IgD-negative memory B cell (primary cell): Measurements from ENCODE around the gene ENPP6. TPM values are rescaled to one million over a fixed set of nuclear protein-coding genes. Genes with fewer than 3 reads are reported as not detected.

ENCODE experiments used
- H3K27ac Mint-ChIP-seq, 3 donors: one replicate each; pipeline ENCODE4 v1.8.0; 2020 to 2022; ENCODE audit warnings: mild to moderate bottlenecking in 3 of 3, mixed read lengths in 3 of 3, moderate library complexity in 1 of 3
- H3K27me3 Mint-ChIP-seq: one replicate; pipeline ENCODE4 v1.8.0; 2021; ENCODE audit warnings: mixed read lengths
- H3K36me3 Mint-ChIP-seq: one replicate; pipeline ENCODE4 v1.8.0; 2020; ENCODE audit warnings: mild to moderate bottlenecking, mixed read lengths
- H3K4me1 Mint-ChIP-seq, 3 donors: one replicate each; pipeline ENCODE4 v1.8.0; 2020 to 2022; ENCODE audit warnings: mixed read lengths in 3 of 3, mild to moderate bottlenecking in 1 of 3
- H3K4me3 Mint-ChIP-seq, 4 donors: one replicate each; pipeline ENCODE4 v1.8.0; 2020 to 2022; ENCODE audit warnings: mild to moderate bottlenecking in 4 of 4, mixed read lengths in 4 of 4, moderate library complexity in 3 of 4
- H3K9me3 Mint-ChIP-seq, 3 donors: one replicate each; pipeline ENCODE4 v1.8.0; 2020 to 2021; ENCODE audit warnings: mixed read lengths in 3 of 3, mild to moderate bottlenecking in 1 of 3
- polyA plus RNA-seq: library from polyadenylated mRNA; unstranded; fragments of 300-500 nt; fragmentation: Illumina TruSeq; gene quantifications from one replicate; pipeline ENCODE4 v1.2.3, GENCODE V29; 2021

Gene ENPP6
- polyA plus RNA-seq, 1 donor from 2014 or later: not detected

- Mint-ChIP-seq H3K9me3 (peaks cover 0 to 2% (median 0%) of the 10 kb centered on the region in 3 donors), H3K4me3 (no peak overlapping the region), H3K27ac (no peak overlapping the region)
Measured at GRCh38 chr4:184188443-184189400, 29.0 kb downstream of the ENPP6 start.

GRCh38 chr4:184177271-184177670 is 40.4 kb downstream of the ENPP6 start:
- H3K36me3 Mint-ChIP-seq: no peaks in the 10 kb centered on the region
- H3K27ac Mint-ChIP-seq: no peak overlapping the region
- peaks cover 5 to 21% (median 12%) of the 10 kb centered on the region in 3 donors for H3K9me3 Mint-ChIP-seq
- peaks cover 33% of the 10 kb centered on the region for H3K27me3 Mint-ChIP-seq
- no peaks in the 10 kb centered on the region for H3K4me1 Mint-ChIP-seq
- no peak overlapping the region for H3K4me3 Mint-ChIP-seq

More at GRCh38 chr4:184188443-184189400, 29.0 kb downstream of the ENPP6 start:
- Mint-ChIP-seq H3K36me3 (no peaks in the 10 kb centered on the region), H3K4me1 (no peaks in the 10 kb centered on the region), H3K27me3 (peaks cover 1% of the 10 kb centered on the region)

- H3K4me1 Mint-ChIP-seq: no peaks in the 10 kb centered on the region
- peaks cover 5 to 16% (median 10%) of the 10 kb centered on the region in 3 donors for H3K9me3 Mint-ChIP-seq
- peaks cover 35% of the 10 kb centered on the region for H3K27me3 Mint-ChIP-seq
Measured at GRCh38 chr4:184174571-184175488, 42.8 kb downstream of the ENPP6 start.

GRCh38 chr4:184171011-184171410 is 46.7 kb downstream of the ENPP6 start:
- peaks cover 0 to 2% (median 0%) of the 10 kb centered on the region in 3 donors for H3K4me1 Mint-ChIP-seq
- H3K36me3 Mint-ChIP-seq: no peaks in the 10 kb centered on the region
- peak overlapping the region in 1 of 3 donors; percentile 7 for H3K27ac Mint-ChIP-seq
- H3K9me3 Mint-ChIP-seq: peaks cover 0 to 2% (median 0%) of the 10 kb centered on the region in 3 donors
- H3K4me3 Mint-ChIP-seq: no peak overlapping the region
- H3K27me3 Mint-ChIP-seq: peaks cover 38% of the 10 kb centered on the region

More at GRCh38 chr4:184174571-184175488, 42.8 kb downstream of the ENPP6 start:
- no peak overlapping the region for H3K4me3 Mint-ChIP-seq
- no peaks in the 10 kb centered on the region for H3K36me3 Mint-ChIP-seq
- H3K27ac Mint-ChIP-seq: no peak overlapping the region

- Mint-ChIP-seq H3K27me3 (peaks cover 40% of the 10 kb centered on the region), H3K4me1 (peaks cover 0 to 2% (median 0%) of the 10 kb centered on the region in 3 donors), H3K9me3 (no peaks in the 10 kb centered on the region), H3K36me3 (no peaks in the 10 kb centered on the region), H3K27ac (no peak overlapping the region), H3K4me3 (peak overlapping the region in 1 of 4 donors; percentile 36)
Measured at GRCh38 chr4:184169225-184169867, 48.3 kb downstream of the ENPP6 start.

- peaks cover 40% of the 10 kb centered on the region for H3K27me3 Mint-ChIP-seq
- no peak overlapping the region for H3K27ac Mint-ChIP-seq
- H3K4me3 Mint-ChIP-seq: no peak overlapping the region
- H3K36me3 Mint-ChIP-seq: no peaks in the 10 kb centered on the region
- H3K4me1 Mint-ChIP-seq: peaks cover 0 to 2% (median 0%) of the 10 kb centered on the region in 3 donors
- H3K9me3 Mint-ChIP-seq: no peaks in the 10 kb centered on the region
Measured at GRCh38 chr4:184168406-184169019, 49.2 kb downstream of the ENPP6 start.

GRCh38 chr4:184167576-184167975 is 50.1 kb downstream of the ENPP6 start:
- Mint-ChIP-seq H3K4me1 (peaks cover 0 to 2% (median 0%) of the 10 kb centered on the region in 3 donors), H3K9me3 (no peaks in the 10 kb centered on the region), H3K27me3 (peaks cover 34% of the 10 kb centered on the region), H3K36me3 (no peaks in the 10 kb centered on the region), H3K4me3 (peak overlapping the region in 1 of 4 donors; percentile 43), H3K27ac (peak overlapping the region in 1 of 3 donors; percentile 59)

- H3K36me3 Mint-ChIP-seq: no peaks in the 10 kb centered on the region
- peak overlapping the region in 1 of 4 donors; percentile 17 for H3K4me3 Mint-ChIP-seq
- no peaks in the 10 kb centered on the region for H3K9me3 Mint-ChIP-seq
- H3K27ac Mint-ChIP-seq: no peak overlapping the region
- peaks cover 31% of the 10 kb centered on the region for H3K27me3 Mint-ChIP-seq
- peaks cover 0 to 2% (median 0%) of the 10 kb centered on the region in 3 donors for H3K4me1 Mint-ChIP-seq
Measured at GRCh38 chr4:184166736-184167135, 50.9 kb downstream of the ENPP6 start.

GRCh38 chr4:184165291-184165690 is 52.4 kb downstream of the ENPP6 start:
- peaks cover 0 to 2% (median 0%) of the 10 kb centered on the region in 3 donors for H3K4me1 Mint-ChIP-seq
- no peak overlapping the region for H3K4me3 Mint-ChIP-seq
- no peaks in the 10 kb centered on the region for H3K9me3 Mint-ChIP-seq
- no peaks in the 10 kb centered on the region for H3K36me3 Mint-ChIP-seq
- no peak overlapping the region for H3K27ac Mint-ChIP-seq
- H3K27me3 Mint-ChIP-seq: peaks cover 35% of the 10 kb centered on the region

GRCh38 chr4:184163813-184164212 is 53.9 kb downstream of the ENPP6 start:
- peaks cover 0 to 2% (median 0%) of the 10 kb centered on the region in 3 donors for H3K4me1 Mint-ChIP-seq
- H3K27me3 Mint-ChIP-seq: peaks cover 29% of the 10 kb centered on the region
- no peak overlapping the region for H3K27ac Mint-ChIP-seq
- H3K36me3 Mint-ChIP-seq: no peaks in the 10 kb centered on the region
- H3K9me3 Mint-ChIP-seq: no peaks in the 10 kb centered on the region
- H3K4me3 Mint-ChIP-seq: no peak overlapping the region

- no peaks in the 10 kb centered on the region for H3K36me3 Mint-ChIP-seq
- H3K4me1 Mint-ChIP-seq: no peaks in the 10 kb centered on the region
- H3K27ac Mint-ChIP-seq: no peak overlapping the region
- no peaks in the 10 kb centered on the region for H3K9me3 Mint-ChIP-seq
- no peak overlapping the region for H3K4me3 Mint-ChIP-seq
- H3K27me3 Mint-ChIP-seq: peaks cover 28% of the 10 kb centered on the region
Measured at GRCh38 chr4:184162596-184162995, 55.1 kb downstream of the ENPP6 start.

- peaks cover 1% of the 10 kb centered on the region for H3K36me3 Mint-ChIP-seq
- H3K9me3 Mint-ChIP-seq: peaks cover 0 to 1% (median 0%) of the 10 kb centered on the region in 3 donors
- H3K4me1 Mint-ChIP-seq: no peaks in the 10 kb centered on the region
- no peak overlapping the region for H3K27ac Mint-ChIP-seq
- H3K4me3 Mint-ChIP-seq: no peak overlapping the region
- H3K27me3 Mint-ChIP-seq: peaks cover 20% of the 10 kb centered on the region
Measured at GRCh38 chr4:184157322-184157721, 60.4 kb downstream of the ENPP6 start.

GRCh38 chr4:184156163-184156920 is 61.3 kb downstream of the ENPP6 start:
- H3K27me3 Mint-ChIP-seq: peaks cover 26% of the 10 kb centered on the region
- H3K4me1 Mint-ChIP-seq: no peaks in the 10 kb centered on the region

More at GRCh38 chr4:184156163-184156920, 61.3 kb downstream of the ENPP6 start:
- H3K4me3 Mint-ChIP-seq: no peak overlapping the region
- H3K36me3 Mint-ChIP-seq: peaks cover 2% of the 10 kb centered on the region
- H3K9me3 Mint-ChIP-seq: peaks cover 0 to 1% (median 0%) of the 10 kb centered on the region in 3 donors
- H3K27ac Mint-ChIP-seq: no peak overlapping the region
